Measurements from ENCODE around the gene NT5M.
"Not testable (repeated sequence)": the region's sequence is repeated elsewhere in the genome, so short reads cannot be mapped to it uniquely, and the experiment has no call there.

NT5M gene

DNA sequence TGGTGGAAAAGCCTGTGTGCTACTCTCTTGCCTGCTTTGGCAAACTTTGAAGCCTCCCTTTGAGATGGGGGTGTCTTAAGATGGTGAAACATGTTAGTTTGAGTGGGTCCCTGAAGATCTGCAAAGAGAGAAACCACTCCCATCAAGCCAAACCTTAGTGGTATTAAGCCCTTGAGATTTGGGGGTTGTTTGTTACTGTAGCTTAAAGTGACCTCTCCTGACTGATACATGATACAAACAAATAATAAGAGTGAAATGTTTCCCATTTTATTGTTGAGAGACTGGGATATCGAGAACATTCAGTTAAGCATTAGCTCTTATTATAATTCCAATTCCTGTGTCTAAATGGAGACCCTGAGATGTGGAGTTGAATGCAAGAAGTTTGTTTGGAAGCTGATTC lies 63.1 kb downstream of the NT5M start:
- no peak for DNase-seq (ENCODE audit: low read depth, low spot score)
- no peak overlapping the region for H3K27ac ChIP-seq

DNA sequence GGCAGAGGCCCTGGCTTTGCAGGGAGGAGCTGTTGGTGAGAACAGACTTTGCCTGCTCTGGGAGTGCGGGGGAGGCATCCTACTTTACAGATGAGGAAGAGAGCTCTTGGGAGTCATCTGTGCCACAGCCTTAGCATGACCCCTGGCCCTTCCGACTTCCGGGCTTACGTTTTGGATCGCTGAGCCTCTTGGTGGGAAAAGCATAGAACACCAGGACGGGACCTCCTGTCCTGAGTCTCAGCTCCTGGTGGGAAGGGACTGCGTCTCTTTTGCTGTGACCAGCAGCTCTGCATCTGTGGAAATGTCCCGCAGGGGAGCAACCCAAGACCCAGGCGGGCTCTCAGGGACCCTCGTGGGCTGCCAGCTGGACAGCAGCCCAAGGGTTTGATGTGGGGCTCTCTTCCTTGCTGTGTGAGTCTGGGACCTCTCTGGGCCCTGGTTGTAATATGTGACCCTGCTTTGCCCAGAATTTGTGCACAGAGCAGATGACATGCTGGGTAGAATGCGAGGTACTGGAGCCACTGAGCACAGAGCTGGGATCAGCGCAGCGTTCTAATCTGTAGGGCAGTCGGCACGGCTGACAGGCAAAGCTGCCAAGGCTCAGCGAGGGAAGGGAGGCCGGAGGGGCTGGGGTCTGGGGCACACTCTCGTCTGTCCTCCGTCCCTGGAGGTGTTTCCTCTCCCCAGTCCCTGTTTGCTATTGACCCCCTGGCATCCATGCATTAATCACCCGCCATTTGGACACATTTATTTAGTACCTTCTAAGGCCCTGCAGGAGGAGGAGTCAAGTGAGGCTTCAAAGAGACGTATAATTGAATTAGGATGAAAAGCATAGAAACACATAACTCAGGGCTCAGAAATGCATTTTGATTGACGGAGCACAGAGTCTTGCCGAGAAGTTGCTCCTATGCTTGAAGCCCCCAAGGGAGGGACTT lies 64.0 kb downstream of the NT5M start:
- H3K27ac ChIP-seq: no peak overlapping the region
- no peak for DNase-seq (ENCODE audit: low read depth, low spot score)

DNA sequence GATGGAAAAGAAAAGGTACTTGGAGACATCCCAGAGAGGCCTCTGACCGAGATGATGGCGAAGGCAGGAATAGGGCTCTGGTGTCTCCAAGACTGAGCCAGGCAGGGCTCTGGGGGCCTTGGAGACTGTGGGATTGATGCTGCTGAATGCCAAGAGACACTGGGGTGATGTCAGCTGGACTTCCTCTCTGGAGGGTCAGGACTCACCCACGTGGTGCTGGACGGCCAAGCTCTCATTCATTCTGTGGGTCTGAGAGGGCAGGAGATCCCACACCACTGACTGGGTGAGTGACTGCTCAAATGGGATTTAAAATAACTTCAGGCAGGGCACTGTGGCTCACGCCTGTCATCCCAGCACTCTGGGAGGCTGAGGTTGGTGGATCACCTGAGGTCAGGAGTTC lies 64.8 kb downstream of the NT5M start:
- DNase-seq (ENCODE audit: low read depth, low spot score): no peak
- H3K27ac ChIP-seq: no peak overlapping the region

DNA sequence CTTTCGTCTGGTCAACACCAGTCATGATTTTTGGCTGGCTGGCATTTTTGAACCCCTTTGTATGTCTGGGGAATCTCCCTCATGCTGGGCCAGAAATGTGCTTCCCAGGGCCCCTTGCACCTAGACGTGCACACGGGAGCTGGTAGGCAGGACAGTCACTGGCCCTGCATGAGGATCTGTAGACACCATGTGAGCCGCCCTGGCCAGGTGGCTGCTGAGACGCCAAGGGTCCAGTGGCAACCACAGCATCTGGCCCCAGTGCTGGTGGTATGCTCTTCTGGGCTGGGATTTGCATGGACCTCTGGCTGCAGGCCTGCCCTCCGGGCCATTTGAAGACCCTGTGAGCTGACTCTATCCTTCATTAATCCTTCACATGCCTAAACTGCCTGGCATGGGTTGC lies 67.5 kb downstream of the NT5M start:
- no peak overlapping the region for H3K27ac ChIP-seq
- no peak for DNase-seq (ENCODE audit: low read depth, low spot score)

DNA sequence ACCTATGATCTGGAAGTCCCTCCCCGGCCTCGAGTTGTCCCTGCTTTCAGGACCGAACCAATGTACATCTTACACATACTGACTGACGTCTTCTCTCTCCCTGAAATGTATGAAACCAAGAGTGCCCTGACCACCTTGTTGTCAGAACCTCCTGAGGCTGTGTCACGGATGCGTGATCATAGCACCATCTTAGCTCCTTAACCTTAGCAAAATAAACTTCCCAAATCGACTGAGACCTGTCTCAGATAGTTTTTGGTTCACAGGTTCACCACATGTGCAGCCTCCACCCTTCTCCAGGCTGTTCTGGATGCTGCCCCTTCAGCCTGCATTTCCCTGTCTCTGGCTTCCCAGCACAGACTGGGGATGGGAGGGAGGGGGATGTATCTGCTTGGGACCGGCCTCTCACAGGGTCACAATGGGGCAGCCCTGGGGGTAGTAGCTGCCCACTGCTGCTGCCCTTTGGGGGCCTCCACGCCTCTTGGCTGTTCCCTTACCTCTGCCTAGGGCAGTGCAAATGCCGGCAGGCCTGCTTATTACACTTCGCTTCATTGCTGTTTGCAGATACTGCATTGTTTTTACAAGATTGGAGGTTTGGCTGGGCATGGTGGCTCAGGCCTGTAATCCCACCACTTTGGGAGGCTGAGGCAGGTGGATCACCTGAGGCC lies 69.8 kb downstream of the NT5M start:
- no peak for DNase-seq (ENCODE audit: low read depth, low spot score)
- no peak overlapping the region for H3K27ac ChIP-seq

DNA sequence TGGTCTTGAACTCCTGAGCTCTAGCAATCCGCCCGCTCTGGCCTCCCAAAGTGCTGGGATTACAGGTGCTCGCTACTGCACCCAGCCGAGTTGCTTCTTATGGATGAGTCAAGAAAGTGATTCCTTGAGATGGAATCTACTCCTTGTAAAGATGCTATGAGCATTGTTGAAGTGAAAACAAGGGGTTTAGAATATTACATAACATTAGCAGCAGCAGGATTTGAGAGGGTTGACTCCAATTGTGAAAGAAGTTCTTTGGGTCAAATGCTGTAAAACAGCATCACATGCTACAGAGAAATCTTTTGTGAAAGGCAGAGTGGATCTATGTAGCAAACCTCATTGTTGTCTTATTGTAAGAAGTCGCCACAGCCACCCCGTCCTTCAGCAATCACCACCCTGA lies 72.7 kb downstream of the NT5M start:
- H3K27ac ChIP-seq: no peak overlapping the region
- DNase-seq (ENCODE audit: low read depth, low spot score): no peak

GRCh38 chr17:17376362-17376761 lies 73.2 kb downstream of the NT5M start:
- DNase-seq (ENCODE audit: low read depth, low spot score): no peak
- no peak overlapping the region for H3K27ac ChIP-seq

DNA sequence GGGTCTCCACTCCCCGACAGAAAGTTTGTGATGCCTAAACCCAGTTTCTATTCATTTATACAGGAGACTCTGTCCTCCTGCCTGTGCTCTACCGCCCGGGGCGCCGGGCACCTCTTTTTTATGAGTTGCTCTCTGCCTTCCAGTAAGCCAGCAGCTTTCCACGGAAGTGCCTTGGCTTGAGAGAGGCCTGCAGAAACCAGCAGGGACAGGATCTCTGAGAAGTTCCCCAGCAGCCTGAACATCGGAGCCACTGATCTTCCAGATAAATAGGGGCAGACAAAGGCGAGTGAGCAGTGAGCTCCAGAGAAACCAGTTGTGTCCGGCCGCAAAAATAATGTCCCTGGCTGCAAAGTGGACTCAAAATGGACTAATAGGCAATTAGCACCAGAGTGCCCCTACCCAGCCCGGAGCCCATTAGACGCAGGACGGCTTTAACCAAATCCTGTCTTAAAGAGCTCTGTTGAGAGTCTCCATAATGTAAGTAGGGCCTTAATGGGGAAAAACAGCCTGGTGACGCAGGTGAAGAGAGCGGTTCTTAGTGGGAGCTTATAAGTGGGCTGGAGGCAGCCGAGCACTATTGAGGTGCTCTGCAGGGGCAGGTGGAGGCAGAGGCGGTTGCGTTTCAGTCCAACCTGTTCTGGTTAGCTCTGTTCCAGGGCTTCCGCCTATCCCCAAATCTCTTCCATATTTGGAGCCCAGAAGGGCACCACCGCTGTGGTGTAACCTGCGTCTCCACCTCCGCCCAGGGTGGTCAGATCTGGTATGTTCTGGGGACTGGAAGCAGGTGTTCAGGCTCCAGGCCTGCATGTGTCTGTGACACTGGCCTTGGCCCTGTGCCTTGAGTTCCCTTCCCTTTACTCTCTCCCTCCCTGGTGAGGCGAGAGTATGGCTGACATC lies 74.1 kb downstream of the NT5M start:
- H3K27ac ChIP-seq: no peak overlapping the region
- no peak for DNase-seq (ENCODE audit: low read depth, low spot score)

GRCh38 chr17:17379197-17379991 lies 76.2 kb downstream of the NT5M start:
- no peak for DNase-seq (ENCODE audit: low read depth, low spot score)
- no peak overlapping the region for H3K27ac ChIP-seq

- no peak for DNase-seq (ENCODE audit: low read depth, low spot score)
- no peak overlapping the region for H3K27ac ChIP-seq
Observed at GRCh38 chr17:17380145-17380925, 77.2 kb downstream of the NT5M start.

GRCh38 chr17:17381446-17382064 lies 78.4 kb downstream of the NT5M start:
- no peak overlapping the region for H3K27ac ChIP-seq
- DNase-seq (ENCODE audit: low read depth, low spot score): no peak

DNA sequence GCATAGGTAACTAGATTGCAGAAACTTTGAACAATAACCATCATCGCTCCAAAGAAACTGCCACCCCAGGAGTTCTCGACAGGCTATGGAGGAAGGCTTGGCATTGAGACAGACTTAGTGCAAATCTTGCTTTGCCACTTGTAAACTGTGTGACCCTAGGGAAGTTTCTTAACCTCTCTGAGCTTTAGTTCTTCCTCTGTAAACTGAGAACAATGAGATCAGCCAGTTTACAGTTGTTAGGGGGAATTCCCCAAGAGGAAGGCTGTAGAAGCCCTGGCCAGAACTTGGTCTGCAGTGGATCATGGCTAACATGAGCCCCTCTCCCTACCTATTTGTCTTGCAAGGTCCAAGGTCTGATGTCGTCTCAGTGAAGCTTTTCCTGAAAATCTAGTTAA lies 78.9 kb downstream of the NT5M start:
- H3K27ac ChIP-seq: no peak overlapping the region
- no peak for DNase-seq (ENCODE audit: low read depth, low spot score)

DNA sequence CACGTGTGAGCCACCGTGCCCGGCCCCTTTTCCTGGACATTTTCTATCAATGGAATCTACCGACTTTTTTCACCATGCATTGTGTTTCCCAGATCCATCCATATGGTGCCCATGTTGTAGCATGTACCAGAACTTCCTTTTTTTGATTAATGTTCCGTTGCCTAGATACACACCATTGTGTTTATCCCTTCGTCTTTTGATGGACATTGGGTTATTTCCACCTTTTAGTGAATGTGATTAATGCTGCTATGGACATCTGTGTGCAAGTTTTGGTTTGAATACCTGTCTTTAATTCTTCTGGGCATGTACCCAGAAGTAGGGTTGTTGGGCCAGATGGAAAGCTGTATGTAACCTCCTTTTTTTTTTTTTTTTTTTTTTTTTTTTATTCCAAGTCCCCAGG lies 79.8 kb downstream of the NT5M start:
- DNase-seq (ENCODE audit: low read depth, low spot score): no peak
- H3K27ac ChIP-seq: no peak overlapping the region

- H3K27ac ChIP-seq; DNase-seq (ENCODE audit: low read depth, low spot score): not testable (repeated sequence)
Observed at GRCh38 chr17:17383431-17384290, 80.5 kb downstream of the NT5M start.

DNA sequence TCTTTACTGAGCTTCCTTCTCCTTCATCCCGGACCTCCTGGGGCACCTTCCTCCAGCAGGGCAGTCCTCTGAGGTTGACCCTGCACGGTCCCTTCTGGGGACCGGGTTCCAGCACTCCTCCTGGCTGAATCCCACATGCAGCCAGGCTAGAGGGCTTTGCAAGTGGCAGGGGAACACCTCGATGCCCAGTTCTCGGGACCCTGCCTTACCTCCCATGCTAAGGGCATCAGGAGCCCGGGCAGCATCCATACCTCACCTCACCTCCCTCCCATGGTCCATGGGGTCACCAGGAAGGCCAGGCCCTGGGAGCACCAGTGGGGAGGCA lies 81.1 kb downstream of the NT5M start:
- no peak for DNase-seq (ENCODE audit: low read depth, low spot score)
- no peak overlapping the region for H3K27ac ChIP-seq

GRCh38 chr17:17384961-17385360 lies 81.8 kb downstream of the NT5M start:
- H3K27ac ChIP-seq: no peak overlapping the region
- no peak for DNase-seq (ENCODE audit: low read depth, low spot score)

DNA sequence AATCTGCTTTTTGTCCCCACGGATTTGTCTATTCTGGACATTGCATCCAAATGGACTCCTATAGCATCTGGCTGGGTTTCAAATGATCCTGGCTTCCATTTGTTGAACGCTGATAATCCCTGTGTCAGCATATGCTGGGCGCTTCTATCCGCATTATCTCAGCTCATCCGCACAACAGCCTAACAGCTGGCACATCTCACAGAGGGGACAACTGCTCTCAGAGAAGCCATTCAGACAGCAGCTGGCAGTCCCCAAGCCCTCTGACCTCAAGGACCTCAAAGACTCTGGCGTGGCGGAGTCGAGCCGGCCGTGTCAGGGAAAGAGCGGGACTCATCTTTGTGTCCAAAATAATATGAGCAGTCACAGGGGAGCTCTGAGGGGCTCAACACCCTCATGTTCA lies 82.3 kb downstream of the NT5M start:
- no peak for DNase-seq (ENCODE audit: low read depth, low spot score)

More for the DNA sequence above, 82.3 kb downstream of the NT5M start:
- no peak overlapping the region for H3K27ac ChIP-seq
